Measurements from ENCODE around the gene RAB44. TPM values are rescaled to one million over a fixed set of nuclear protein-coding genes. Genes with fewer than 3 reads are reported as not detected.

Gene RAB44
- total RNA-seq, 1 donor from 2014 or later, result not detected

- DNase-seq (ENCODE audit: low read depth), result no peak
- no peak for TF ChIP-seq CTCF (conservative IDR thresholded peaks at IDR 0.05; ENCODE audit: low read depth, low read length)
- no peak overlapping the region for H3K4me3 ChIP-seq (ENCODE audit: low read depth, low read length)
These were observed 8.9 kb upstream of the RAB44 start for GRCh38 chr6:36688739-36689075.

- no peak overlapping the region for H3K4me3 ChIP-seq (ENCODE audit: low read depth, low read length)
- no peak for DNase-seq (ENCODE audit: low read depth)
- no peak for TF ChIP-seq CTCF (conservative IDR thresholded peaks at IDR 0.05; ENCODE audit: low read depth, low read length)
These were observed 6.6 kb upstream of the RAB44 start for GRCh38 chr6:36691011-36691410.

GRCh38 chr6:36691612-36692011 is 6.0 kb upstream of the RAB44 start:
- no peak for DNase-seq (ENCODE audit: low read depth)
- no peak for TF ChIP-seq CTCF (conservative IDR thresholded peaks at IDR 0.05; ENCODE audit: low read depth, low read length)

GRCh38 chr6:36692220-36692619 is 5.4 kb upstream of the RAB44 start:
- DNase-seq (ENCODE audit: low read depth), result no peak
- H3K4me3 ChIP-seq (ENCODE audit: low read depth, low read length), result no peak overlapping the region
- no peak for TF ChIP-seq CTCF (conservative IDR thresholded peaks at IDR 0.05; ENCODE audit: low read depth, low read length)

More at GRCh38 chr6:36691612-36692011, 6.0 kb upstream of the RAB44 start:
- no peak overlapping the region for H3K4me3 ChIP-seq (ENCODE audit: low read depth, low read length)

GRCh38 chr6:36692861-36693702 is 4.5 kb upstream of the RAB44 start:
- H3K4me3 ChIP-seq (ENCODE audit: low read depth, low read length), result no peak overlapping the region
- no peak for DNase-seq (ENCODE audit: low read depth)
- TF ChIP-seq CTCF (conservative IDR thresholded peaks at IDR 0.05; ENCODE audit: low read depth, low read length), result no peak

- DNase-seq (ENCODE audit: low read depth), result no peak
- H3K4me3 ChIP-seq (ENCODE audit: low read depth, low read length), result no peak overlapping the region
- TF ChIP-seq CTCF (conservative IDR thresholded peaks at IDR 0.05; ENCODE audit: low read depth, low read length), result no peak
These were observed 3.0 kb upstream of the RAB44 start for GRCh38 chr6:36694616-36695015.

GRCh38 chr6:36695414-36695813 is 2.2 kb upstream of the RAB44 start:
- no peak overlapping the region for H3K4me3 ChIP-seq (ENCODE audit: low read depth, low read length)
- no peak for DNase-seq (ENCODE audit: low read depth)
- no peak for TF ChIP-seq CTCF (conservative IDR thresholded peaks at IDR 0.05; ENCODE audit: low read depth, low read length)
